Body of pancreas (tissue), 4 donors: ENCODE measurements around the gene SAA2.
A peak's percentile ranks its signal among the peaks of the same experiment; 100 is the strongest.

ENCODE experiments used
- POLR2A ChIP-seq, 3 donors: fragments of 450-650 bp; IDR thresholded peaks; one replicate each; pipeline ENCODE4 v1.6.1; 2016; ENCODE audit warnings: antibody characterized with exemption in 3 of 3, mild to moderate bottlenecking in 2 of 3
- TF ChIP-seq, protein P1 (sequence below), 7 experiments: fragments of 450-650 bp in 4 of 7; fragments of 200-600 bp in 3 of 7; sonication (generic) in 3 of 7; IDR thresholded peaks; one replicate each; pipeline ENCODE4 v1.5.1; 2016 to 2019; ENCODE audit warnings: antibody characterized with exemption in 7 of 7

DNA sequence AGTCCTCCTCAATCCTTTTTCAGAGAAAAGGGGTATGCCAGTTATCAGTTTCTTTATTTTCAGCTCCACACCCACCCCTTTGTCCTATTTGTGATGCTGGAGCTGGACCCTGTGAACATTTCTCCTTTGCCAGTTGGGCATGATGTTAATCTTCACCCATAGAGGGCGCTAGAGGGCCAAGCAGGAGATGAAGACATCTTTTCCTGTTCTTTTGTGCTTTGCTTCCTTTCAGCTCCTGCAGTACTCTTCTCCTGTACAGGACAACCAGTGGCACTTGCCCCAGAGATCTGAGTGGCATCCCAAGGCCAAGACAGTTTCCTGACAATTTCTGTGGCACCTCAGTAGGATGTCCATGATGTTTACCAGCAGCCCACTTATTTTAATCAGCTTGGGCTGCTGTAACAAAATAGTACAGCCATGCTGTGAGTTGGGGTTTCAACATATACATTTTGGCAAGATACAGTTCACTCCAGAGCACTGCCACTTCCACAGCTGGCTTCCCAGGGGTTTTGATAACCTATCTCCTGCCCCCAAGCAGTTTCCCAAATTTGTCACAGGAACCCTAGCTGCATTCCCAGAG lies 4.6 kb downstream of the SAA2 start:
- TF ChIP-seq, protein P1, sequence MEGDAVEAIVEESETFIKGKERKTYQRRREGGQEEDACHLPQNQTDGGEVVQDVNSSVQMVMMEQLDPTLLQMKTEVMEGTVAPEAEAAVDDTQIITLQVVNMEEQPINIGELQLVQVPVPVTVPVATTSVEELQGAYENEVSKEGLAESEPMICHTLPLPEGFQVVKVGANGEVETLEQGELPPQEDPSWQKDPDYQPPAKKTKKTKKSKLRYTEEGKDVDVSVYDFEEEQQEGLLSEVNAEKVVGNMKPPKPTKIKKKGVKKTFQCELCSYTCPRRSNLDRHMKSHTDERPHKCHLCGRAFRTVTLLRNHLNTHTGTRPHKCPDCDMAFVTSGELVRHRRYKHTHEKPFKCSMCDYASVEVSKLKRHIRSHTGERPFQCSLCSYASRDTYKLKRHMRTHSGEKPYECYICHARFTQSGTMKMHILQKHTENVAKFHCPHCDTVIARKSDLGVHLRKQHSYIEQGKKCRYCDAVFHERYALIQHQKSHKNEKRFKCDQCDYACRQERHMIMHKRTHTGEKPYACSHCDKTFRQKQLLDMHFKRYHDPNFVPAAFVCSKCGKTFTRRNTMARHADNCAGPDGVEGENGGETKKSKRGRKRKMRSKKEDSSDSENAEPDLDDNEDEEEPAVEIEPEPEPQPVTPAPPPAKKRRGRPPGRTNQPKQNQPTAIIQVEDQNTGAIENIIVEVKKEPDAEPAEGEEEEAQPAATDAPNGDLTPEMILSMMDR (IDR thresholded peaks at IDR 0.05) = peak; percentile 47 to 86 (median 70)
- no peak for TF ChIP-seq POLR2A (IDR thresholded peaks at IDR 0.05)
